ENCODE results near the gene CNTN4.

The CNTN4 gene

DNA sequence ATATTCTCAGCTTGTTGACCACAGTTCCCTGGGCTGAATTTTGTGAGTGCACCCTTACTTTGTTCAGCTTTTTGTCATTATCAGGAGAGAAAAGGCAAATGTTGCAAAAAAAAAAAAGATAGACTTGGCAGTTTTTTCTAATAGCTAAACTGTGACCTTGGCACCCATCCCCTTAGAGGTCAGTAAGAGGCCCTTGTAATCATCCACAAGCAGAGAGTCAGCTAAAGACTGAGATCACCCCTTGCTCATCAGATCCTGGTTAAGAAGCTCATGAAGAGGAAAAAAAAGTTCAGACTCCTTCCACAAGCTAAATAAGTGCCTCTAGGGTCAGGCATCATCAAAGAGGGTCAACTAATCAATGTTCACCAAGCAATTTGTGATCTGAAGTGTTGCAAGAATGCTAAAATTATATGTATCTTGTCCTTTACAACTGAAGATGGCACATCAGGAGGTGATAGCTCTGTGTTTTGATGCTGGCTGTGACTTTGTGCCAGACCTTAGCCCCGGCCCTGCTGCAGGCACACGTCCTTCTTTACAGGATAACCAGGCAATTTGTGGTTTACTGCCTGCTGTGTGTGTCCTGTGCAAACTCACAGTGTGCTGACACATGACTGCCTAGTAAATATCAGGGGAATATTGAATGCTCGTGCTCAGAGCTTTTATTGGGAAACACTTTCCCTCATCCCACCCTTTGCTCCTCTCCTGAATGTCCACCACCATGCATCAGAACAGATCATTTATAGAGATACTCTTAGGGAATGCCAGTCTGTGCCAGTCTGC lies 748.6 kb downstream of the CNTN4 start:
- in situ Hi-C loops (cut with MboI; ENCODE audit: low sequenced_read_pairs), result no loop called here

- in situ Hi-C loops (cut with MboI; ENCODE audit: low sequenced_read_pairs), result no loop called here
Measured at GRCh38 chr3:2849092-2849491, 750.4 kb downstream of the CNTN4 start.

GRCh38 chr3:2850701-2851100 lies 752.0 kb downstream of the CNTN4 start:
- in situ Hi-C loops (cut with MboI; ENCODE audit: low sequenced_read_pairs), result no loop called here

- in situ Hi-C loops (cut with MboI; ENCODE audit: low sequenced_read_pairs), result no loop called here
Measured at GRCh38 chr3:2851361-2851760, 752.7 kb downstream of the CNTN4 start.

DNA sequence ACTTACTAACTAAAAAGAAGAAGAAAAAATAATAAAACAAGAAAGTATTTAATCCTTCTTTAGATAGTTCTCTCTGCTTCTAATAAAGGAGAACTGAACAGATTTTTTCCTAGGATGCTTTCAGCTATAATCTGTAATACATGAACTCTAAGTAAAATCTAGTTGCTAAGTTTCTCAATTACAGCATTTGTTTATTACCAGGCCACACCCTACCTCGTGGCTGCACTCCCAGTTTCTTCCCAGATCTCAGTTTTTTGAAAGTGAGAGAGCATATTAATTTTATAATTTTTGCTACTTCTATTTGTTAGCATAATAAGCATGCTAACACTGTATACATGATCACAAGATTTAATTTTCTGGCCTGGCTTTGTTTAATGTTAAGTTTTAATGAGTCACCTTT lies 753.2 kb downstream of the CNTN4 start:
- in situ Hi-C loops (cut with MboI; ENCODE audit: low sequenced_read_pairs), result no loop called here

DNA sequence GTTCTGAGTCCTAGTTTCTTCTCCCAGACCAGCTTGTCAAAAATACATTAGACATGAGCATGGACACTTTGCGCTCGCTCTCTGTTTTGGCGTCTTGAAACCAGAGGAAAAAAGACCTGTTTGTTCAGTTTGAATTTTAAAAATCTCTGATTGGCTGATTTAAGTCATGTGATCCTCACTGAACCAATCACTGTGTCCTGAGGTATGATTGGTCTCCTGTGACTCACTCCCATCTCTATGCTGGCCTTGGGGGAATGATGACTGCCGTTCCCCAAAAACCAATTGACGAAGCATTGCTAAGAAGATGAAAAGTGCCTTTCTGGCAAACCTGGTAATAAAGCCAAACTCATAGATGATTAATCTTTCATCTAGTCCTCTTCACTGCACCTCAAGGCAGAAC lies 755.0 kb downstream of the CNTN4 start:
- in situ Hi-C loops (cut with MboI; ENCODE audit: low sequenced_read_pairs), result no loop called here

DNA sequence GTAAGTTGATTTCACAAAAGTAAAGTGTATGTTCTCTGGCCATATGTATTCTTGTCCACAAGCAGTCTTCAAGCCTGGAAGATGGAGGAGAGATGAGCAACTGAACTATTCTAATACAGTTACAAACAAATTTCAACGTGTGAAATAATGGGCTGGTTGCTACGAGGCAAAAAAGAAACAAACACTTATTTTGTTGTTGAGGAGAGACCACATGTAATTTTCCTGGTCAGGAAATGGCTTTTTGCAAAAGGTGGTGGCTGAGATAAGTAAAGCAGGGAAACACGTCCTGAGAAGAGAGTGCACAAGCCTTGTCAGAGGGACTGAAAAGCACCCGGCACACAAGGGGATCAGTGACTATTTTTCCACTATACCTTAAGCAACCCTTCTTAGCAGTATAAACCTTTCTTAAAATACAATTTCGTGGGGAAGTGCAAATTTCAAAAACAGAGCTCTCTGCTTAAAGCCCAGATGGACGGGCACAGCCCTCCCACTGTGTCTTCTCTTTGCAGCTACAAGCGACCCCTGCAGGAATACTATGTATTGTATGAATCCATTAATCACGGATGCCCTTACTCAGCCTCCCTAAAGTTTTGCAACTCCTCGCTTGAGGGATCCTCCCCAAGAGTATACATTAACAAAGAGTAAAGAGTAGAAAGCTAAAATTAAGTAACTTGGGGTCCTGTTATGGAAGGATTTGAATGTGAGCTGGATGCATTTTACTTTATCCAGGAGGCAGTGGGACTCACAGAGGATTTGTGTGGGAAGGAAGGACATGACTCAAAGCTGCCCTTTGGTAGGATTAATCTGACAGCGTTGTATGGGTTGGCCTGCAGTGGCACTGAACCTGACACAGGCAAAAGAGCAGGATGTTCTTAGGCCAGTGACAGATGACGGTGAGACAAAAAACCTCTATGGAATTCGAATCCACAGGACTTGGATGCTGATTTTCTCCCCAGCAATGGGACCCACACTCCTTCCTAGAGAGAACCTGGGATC lies 757.8 kb downstream of the CNTN4 start:
- in situ Hi-C loops (cut with MboI; ENCODE audit: low sequenced_read_pairs), result no loop called here

DNA sequence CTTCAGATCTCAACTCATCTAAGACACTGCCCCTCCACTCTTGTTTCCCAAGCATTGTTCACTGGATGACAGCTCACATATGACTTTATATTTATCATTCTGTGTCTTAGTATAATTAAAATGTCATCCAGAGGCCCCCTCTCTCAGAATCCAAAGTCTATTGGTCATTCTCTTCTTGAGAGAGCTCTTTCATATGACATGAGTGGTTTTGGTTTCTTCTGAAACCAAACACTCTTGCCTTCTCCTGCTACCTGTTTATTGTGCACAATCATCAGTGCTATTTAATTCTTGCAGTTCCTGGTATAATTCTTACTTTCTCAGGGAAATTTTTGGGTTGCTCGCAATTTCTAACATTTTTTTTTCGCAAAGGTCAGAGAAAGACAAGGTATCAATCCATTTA lies 762.0 kb downstream of the CNTN4 start:
- in situ Hi-C loops (cut with MboI; ENCODE audit: low sequenced_read_pairs), result no loop called here

GRCh38 chr3:2861120-2861519 lies 762.5 kb downstream of the CNTN4 start:
- in situ Hi-C loops (cut with MboI; ENCODE audit: low sequenced_read_pairs), result no loop called here

GRCh38 chr3:2861920-2862319 lies 763.3 kb downstream of the CNTN4 start:
- in situ Hi-C loops (cut with MboI; ENCODE audit: low sequenced_read_pairs), result no loop called here

DNA sequence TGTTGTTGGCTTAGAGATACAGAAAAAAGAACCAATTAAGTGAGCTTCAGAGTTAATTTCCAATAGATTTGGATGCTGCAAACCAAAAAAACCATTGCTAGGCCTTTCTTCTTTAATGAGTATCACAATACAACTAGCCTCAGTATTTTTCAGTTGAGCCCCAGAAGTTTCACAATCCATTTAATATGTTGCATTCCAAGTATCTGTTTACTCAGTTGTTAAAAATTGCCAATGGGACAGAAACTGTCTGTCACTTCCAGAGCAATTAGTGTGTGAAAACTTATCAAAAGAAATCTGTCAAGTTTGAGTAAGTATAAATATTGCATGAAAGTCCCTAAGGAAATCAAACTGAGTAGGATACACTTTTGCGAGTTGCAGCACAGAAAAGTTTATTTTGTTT lies 763.7 kb downstream of the CNTN4 start:
- in situ Hi-C loops (cut with MboI; ENCODE audit: low sequenced_read_pairs), result no loop called here

GRCh38 chr3:2863127-2863526 lies 764.5 kb downstream of the CNTN4 start:
- in situ Hi-C loops (cut with MboI; ENCODE audit: low sequenced_read_pairs), result no loop called here

DNA sequence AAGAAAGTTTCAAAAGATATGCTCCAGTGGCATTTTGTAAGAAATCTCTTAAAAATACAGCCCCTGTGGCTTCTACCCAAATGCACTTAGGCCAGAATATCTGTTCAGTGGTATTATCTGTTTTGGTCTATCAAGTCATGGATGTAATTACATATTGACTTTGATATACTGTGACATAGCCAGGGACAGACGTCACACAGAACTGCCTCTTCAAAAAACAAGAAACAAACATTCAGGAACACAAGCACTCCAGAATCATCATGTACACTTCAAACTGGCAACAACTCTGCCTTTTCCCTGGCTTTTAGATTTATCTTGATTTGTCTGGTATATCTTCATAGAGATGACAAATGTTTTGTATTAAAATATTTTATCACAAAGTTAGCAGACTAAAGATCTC lies 771.2 kb downstream of the CNTN4 start:
- in situ Hi-C loops (cut with MboI; ENCODE audit: low sequenced_read_pairs), result no loop called here

GRCh38 chr3:2870724-2871333 lies 772.2 kb downstream of the CNTN4 start:
- in situ Hi-C loops (cut with MboI; ENCODE audit: low sequenced_read_pairs), result no loop called here

GRCh38 chr3:2872884-2873283 lies 774.2 kb downstream of the CNTN4 start:
- in situ Hi-C loops (cut with MboI; ENCODE audit: low sequenced_read_pairs), result no loop called here

DNA sequence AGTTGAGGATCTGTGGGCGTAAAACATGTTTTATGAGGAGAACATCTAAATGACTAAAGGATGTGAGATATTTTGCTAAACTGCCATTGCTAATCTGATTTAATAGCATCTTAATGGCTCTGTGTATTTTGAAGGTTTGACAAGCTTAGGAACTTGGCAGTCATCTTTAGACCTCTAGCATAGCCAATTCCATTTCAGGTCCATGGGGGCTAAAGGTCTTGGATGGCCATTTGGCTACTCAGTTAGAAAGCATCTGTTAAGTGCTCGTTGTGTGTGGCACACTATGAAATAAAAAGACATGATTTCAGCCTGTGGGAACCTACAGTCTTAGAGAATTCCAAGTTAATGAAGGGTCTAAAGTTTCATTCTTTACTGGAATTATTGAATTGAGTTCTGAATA lies 775.3 kb downstream of the CNTN4 start:
- in situ Hi-C loops (cut with MboI; ENCODE audit: low sequenced_read_pairs), result no loop called here

GRCh38 chr3:2875699-2876098 lies 777.0 kb downstream of the CNTN4 start:
- in situ Hi-C loops (cut with MboI; ENCODE audit: low sequenced_read_pairs), result no loop called here

DNA sequence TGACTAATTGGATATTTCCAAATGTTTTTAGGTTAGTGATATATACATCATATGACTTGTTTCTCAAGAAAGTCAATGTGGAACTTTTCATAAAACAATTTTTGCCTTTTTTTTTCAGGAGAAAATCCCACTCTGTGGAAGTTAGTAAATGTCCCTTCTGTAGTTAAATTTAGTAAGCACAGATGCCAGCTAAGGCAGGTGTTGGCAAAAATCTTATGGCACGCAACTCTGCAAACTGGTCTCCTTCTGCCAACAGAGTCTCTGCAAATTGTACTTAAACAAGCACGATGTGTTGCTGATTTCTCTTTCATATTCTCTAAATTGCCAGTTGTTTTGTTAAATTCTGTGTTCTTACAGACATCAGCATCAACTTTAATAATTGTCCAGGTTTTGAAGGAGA lies 777.7 kb downstream of the CNTN4 start:
- in situ Hi-C loops (cut with MboI; ENCODE audit: low sequenced_read_pairs), result no loop called here

DNA sequence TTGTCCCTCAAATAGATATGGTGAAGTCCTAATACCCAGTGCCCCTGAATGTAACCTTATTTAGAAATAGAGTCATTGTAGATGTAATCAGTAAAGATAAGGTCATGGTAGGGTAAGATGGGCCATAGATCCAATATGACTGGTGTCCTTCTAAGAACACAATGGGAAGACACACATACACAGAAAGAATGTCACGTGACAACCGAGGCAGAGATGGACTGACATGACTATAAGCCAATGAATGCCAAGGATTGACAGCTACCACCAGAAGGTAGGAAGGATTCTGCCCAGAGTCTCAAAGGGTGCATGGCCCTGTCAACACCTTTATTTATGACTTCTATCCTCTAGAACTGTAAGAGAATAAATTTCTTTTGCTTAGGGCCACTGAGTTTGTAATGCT lies 780.4 kb downstream of the CNTN4 start:
- in situ Hi-C loops (cut with MboI; ENCODE audit: low sequenced_read_pairs), result no loop called here

- in situ Hi-C loops (cut with MboI; ENCODE audit: low sequenced_read_pairs), result no loop called here
Measured at GRCh38 chr3:2879587-2879986, 780.9 kb downstream of the CNTN4 start.

GRCh38 chr3:2880218-2880756 lies 781.6 kb downstream of the CNTN4 start:
- in situ Hi-C loops (cut with MboI; ENCODE audit: low sequenced_read_pairs), result no loop called here
